ENCODE measurements around the gene TRAM2.

TRAM2 gene

DNA sequence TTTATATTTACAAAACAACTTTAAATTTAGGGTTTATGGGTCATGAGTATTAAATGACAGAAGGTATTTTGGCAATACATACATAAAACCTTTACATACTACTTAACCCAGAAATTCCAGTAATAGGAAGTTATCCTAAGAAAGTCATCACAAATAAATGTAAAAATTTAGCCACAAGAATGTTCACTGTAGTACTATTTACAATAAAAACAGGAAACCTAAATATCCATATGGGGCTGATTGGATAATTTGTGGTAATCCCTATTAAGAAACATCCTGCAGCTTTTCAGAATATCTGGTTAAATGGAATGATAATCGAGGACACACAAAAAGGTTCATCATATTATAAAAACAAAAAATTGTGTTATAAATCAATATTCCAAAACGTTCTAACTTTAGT lies 44.4 kb downstream of the TRAM2 start:
- no peak for DNase-seq (ENCODE audit: low read depth in 1 of 2, low spot score in 1 of 2)

GRCh38 chr6:52531834-52532233 lies 45.0 kb downstream of the TRAM2 start:
- no peak for DNase-seq (ENCODE audit: low read depth in 1 of 2, low spot score in 1 of 2)

- no peak for DNase-seq (ENCODE audit: low read depth in 1 of 2, low spot score in 1 of 2)
Measured at GRCh38 chr6:52531396-52531795, 45.5 kb downstream of the TRAM2 start.

DNA sequence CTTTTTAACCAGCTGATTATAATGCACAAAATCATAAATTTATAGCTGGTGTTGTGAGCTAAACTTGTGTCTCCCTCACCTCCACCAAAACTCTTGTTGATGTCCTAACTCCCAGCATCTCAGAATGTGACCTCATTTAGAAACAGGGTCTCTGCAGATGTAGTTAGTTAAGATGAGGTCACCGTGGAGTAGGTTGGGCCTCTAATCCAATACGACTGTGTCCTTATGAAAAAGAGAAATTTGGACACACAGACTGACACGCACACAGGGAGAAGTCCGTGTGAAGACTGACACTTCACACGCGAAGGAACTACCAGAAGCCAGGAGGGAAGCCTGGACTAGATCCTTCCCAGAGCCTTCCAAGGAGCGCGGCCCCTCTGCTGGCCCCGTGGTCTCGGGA lies 46.5 kb downstream of the TRAM2 start:
- DNase-seq (ENCODE audit: low read depth in 1 of 2, low spot score in 1 of 2), result no peak

- no peak for DNase-seq (ENCODE audit: low read depth in 1 of 2, low spot score in 1 of 2)
Measured at GRCh38 chr6:52529311-52529710, 47.5 kb downstream of the TRAM2 start.

GRCh38 chr6:52527436-52527835 lies 49.4 kb downstream of the TRAM2 start:
- no peak for DNase-seq (ENCODE audit: low read depth in 1 of 2, low spot score in 1 of 2)

- DNase-seq (ENCODE audit: low read depth in 1 of 2, low spot score in 1 of 2), result no peak
Measured at GRCh38 chr6:52526634-52527033, 50.2 kb downstream of the TRAM2 start.

GRCh38 chr6:52524918-52525317 lies 51.9 kb downstream of the TRAM2 start:
- DNase-seq (ENCODE audit: low read depth in 1 of 2, low spot score in 1 of 2), result no peak

DNA sequence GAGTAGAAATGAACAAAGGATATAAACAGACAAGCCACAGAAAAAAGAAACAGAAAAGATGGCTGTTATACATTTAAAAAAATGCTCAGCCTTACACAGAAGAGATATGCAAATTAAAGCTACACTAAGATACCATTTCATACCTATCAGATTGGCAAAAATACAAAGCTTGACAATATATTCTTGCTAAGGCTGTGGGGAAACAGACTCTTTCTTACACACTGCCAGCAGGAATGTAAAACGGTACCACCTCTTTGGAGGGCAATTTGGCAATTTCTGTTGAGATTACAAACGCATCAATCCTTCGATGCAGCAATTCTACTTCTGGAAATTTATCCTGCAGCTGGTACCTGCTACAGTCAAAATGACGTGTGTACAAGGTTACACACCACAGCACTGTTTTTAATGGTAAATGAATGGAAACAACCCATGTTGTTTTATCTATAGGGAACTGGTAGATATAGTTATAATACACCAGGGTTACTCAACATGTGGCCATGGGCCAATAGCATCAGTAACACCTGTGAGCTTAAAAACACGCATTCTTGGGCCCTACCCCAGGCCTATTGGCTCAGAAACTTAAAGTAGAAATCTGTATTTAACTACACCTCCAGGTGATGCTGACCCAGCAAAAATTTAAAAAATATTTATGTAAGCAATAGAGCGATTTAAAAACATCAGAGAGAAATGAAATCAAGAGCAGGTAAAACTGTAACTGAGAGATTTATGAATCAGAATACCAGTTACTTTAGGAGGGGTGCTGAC lies 53.3 kb downstream of the TRAM2 start:
- DNase-seq (ENCODE audit: low read depth in 1 of 2, low spot score in 1 of 2), result no peak

GRCh38 chr6:52522655-52523054 lies 54.2 kb downstream of the TRAM2 start:
- no peak for DNase-seq (ENCODE audit: low read depth in 1 of 2, low spot score in 1 of 2)

DNA sequence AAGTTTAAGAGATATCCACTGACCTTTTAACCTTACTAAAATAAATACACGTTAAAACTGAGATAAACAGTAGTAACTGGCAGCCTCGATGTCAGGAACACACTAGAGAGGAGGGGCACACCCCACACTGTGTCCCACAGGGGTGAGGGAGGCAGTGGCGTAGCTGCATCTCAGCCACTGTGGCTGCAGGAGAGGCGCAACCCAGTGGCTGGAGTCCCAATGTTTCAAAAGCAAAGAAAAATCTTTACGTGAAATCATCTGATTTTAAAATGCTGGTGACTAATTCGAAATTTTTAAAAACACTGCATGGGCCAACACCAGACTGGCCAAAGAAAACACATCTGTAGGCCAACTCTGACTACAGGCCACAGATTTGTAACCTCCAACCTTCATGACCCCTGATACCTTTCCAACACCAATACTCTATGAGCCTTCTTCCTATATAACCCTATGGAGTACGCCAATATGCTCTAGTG lies 54.7 kb downstream of the TRAM2 start:
- DNase-seq (ENCODE audit: low read depth in 1 of 2, low spot score in 1 of 2), result no peak

GRCh38 chr6:52519618-52520017 lies 57.2 kb downstream of the TRAM2 start:
- no peak for DNase-seq (ENCODE audit: low read depth in 1 of 2, low spot score in 1 of 2)

DNA sequence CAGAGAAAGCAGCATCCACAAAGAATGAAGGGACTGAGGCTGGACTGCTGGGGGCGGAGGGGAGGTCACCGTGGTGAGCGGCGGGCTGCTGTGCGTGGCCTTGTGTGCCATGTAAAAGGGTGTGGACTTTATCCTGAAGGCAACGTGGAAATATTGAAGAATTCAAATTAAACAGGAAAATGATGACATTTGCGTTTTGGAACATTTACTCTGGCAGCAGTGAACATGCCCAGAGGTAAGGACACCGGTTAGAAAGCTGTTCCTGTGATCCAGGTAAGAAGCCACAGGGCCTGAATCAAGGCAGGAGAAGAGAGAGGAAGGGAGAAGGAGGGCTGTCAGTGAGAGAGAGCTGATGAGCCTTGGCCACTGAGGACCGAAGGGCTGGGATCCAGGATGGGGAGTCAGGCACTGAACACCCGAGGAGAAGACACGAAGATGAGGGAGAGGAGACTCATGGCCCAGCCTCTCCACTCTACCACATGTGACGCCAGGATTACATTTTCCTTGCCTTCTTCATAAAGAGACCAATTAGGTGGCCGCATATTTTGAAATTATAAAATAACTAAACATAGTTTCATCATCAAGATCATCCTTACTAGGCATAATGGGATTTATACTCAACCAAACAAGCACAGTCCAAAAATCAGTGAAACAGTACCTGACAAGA lies 58.4 kb downstream of the TRAM2 start:
- DNase-seq (ENCODE audit: low read depth in 1 of 2, low spot score in 1 of 2), result no peak

GRCh38 chr6:52517502-52518278 lies 59.2 kb downstream of the TRAM2 start:
- DNase-seq (ENCODE audit: low read depth in 1 of 2, low spot score in 1 of 2), result peak in 1 of 2 donors; percentile 21

DNA sequence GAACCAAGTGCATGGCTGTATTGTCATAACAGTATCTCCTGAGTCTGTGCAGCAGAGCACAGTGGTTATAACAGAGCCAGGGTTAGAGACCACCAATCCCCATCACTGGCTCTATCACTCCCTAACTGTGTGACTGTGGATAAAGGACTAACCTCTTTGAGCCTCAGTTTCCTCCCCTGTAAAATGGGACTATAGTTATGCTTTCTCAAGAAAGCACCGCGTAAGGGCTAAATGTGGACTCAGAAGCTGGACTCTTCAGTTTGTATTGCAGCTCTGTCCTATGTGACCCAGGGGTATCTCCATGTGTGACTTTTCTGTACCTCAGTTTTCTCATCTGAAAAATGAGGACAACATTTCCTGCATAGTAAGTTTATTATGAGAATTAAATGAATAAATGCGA lies 59.9 kb downstream of the TRAM2 start:
- DNase-seq (ENCODE audit: low read depth in 1 of 2, low spot score in 1 of 2), result no peak

- DNase-seq (ENCODE audit: low read depth in 1 of 2, low spot score in 1 of 2), result no peak
Measured at GRCh38 chr6:52516269-52516668, 60.6 kb downstream of the TRAM2 start.

DNA sequence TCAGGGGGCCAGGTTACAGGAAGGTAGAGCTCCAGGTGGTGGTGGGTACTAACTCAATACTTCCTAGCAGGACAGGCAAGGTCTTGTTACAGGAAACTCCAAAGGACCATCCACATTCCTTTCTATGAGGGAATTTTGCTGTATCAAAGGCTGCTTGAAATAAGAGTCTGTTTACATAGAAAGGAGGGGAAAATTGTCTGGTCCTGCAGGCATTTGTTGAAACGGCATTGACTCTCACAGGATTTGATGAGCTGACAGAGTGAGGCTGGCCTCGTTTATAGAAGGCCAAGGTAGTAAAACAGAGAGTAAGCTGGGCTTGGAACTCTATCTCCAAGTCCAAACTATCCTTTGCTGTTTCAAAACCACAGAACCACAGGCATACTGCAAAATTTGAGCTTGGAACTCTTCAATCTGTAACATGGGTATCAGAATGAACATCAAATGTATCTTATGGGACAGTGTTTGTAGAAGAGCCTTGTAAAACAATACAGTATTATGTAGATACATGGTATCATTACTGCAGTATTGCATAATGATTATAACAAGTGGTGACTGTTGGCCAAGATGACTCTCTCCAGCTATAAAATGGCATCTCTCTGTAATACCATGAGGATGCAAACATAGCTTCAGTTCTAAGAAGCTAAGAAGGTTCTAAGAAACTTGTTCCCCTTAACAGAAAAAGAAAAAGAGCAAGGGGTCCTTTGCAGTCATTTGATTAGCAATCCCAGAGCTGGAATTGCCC lies 61.5 kb downstream of the TRAM2 start:
- no peak for DNase-seq (ENCODE audit: low read depth in 1 of 2, low spot score in 1 of 2)

- no peak for DNase-seq (ENCODE audit: low read depth in 1 of 2, low spot score in 1 of 2)
Measured at GRCh38 chr6:52514514-52514913, 62.3 kb downstream of the TRAM2 start.

DNA sequence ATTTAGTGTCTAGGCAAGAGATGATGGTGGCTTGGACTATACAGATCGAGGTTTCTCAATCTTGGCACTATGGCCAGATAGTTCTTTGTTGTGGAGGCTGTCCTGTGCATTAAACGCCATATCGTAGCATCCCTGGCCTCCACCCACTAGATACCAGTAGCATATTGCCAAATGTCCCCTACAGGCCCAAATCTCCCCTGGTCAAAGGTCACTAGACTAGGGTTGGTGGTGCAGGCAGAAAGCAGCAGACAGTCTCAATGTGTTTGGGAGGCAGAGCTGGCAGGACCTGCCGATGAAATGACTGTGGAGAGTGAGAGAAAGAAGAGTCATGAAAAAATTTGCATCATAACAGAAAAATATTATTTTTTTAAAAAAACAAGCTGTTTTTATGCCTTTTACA lies 63.0 kb downstream of the TRAM2 start:
- no peak for DNase-seq (ENCODE audit: low read depth in 1 of 2, low spot score in 1 of 2)

DNA sequence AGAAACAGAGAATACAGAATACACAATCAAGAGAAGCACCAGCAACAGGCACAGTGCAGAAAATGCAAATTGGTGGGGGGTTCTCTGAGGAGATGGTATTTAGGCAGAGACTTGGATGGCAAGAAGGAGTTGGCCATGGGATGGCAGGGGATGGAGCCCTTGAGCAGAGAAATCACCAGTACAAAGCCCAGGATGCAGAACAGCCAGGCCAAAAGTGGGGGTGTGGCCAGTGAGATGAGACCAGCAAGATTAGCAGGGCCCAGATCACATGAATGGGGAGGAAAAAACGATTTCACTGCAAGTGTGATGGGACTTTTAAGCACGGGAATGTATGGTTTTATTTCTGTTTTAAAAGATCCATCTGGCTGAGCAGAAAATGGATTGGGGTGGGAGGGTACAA lies 63.4 kb downstream of the TRAM2 start:
- DNase-seq (ENCODE audit: low read depth in 1 of 2, low spot score in 1 of 2), result no peak

- no peak for DNase-seq (ENCODE audit: low read depth in 1 of 2, low spot score in 1 of 2)
Measured at GRCh38 chr6:52512199-52512598, 64.7 kb downstream of the TRAM2 start.
